HepG2 (cell line): ENCODE data around the gene BMP2K. TPM values are rescaled to one million over a fixed set of nuclear protein-coding genes. Genes with fewer than 3 reads are reported as not detected.

Experiments
- ARID5B ChIP-seq: IDR thresholded peaks from 2 replicates; pipeline ENCODE4 v1.4.0; 2020; ENCODE audit warnings: mild to moderate bottlenecking, missing genetic modification reagents
- CENPX ChIP-seq: sonication (generic); formaldehyde crosslinking; IDR thresholded peaks from 2 replicates; pipeline ENCODE4 v1.9.0; 2021; ENCODE audit warnings: mild to moderate bottlenecking, missing genetic modification reagents, moderate library complexity
- CREBL2 ChIP-seq: sonication (generic); formaldehyde crosslinking; IDR thresholded peaks from 2 replicates; pipeline ENCODE4 v1.8.1; 2023; ENCODE audit warnings: missing genetic modification reagents, mild to moderate bottlenecking, borderline replicate concordance
- EED ChIP-seq: sonication (generic); formaldehyde crosslinking; IDR thresholded peaks from 2 replicates; pipeline ENCODE4 v1.5.0; 2020; ENCODE audit warnings: mild to moderate bottlenecking, missing genetic modification reagents
- GMEB1 ChIP-seq: sonication (generic); formaldehyde crosslinking; IDR thresholded peaks from 2 replicates; pipeline ENCODE4 v1.5.1; 2020; ENCODE audit warnings: missing genetic modification reagents, mild to moderate bottlenecking, borderline replicate concordance
- IRX3 ChIP-seq: sonication (generic); formaldehyde crosslinking; IDR thresholded peaks from 2 replicates; pipeline ENCODE4 v1.8.1; 2023; ENCODE audit warnings: mild to moderate bottlenecking, low read depth, missing genetic modification reagents, borderline replicate concordance
- JUNB ChIP-seq: sonication (generic); formaldehyde crosslinking; IDR thresholded peaks from 2 replicates; pipeline ENCODE4 v1.8.0; 2022; ENCODE audit warnings: missing genetic modification reagents, mild to moderate bottlenecking, borderline replicate concordance
- KDM1A ChIP-seq: IDR thresholded peaks from 2 replicates; pipeline ENCODE4 v1.6.1; 2016; ENCODE audit warnings: missing compliant biosample characterization
- KDM5B ChIP-seq: sonication (generic); formaldehyde crosslinking; IDR thresholded peaks from 2 replicates; pipeline ENCODE4 v1.4.0; 2020; ENCODE audit warnings: missing genetic modification reagents, mild to moderate bottlenecking, borderline replicate concordance
- MIER2 ChIP-seq: IDR thresholded peaks from 2 replicates; pipeline ENCODE4 v1.6.1; 2016; ENCODE audit warnings: missing biosample characterization, missing genetic modification reagents
- NCOA2 ChIP-seq: sonication (generic); formaldehyde crosslinking; IDR thresholded peaks from 2 replicates; pipeline ENCODE4 v1.8.0; 2022; ENCODE audit warnings: inconsistent platforms
- NR2F1 ChIP-seq, 2 experiments: fragments of 450-650 bp in 1 of 2; formaldehyde crosslinking in 1 of 2; IDR thresholded peaks; 2 replicates each; pipeline versions ENCODE4 v1.5.0 to v1.6.1; 2016 to 2020; ENCODE audit warnings: mild to moderate bottlenecking in 1 of 2, missing compliant biosample characterization in 1 of 2, missing genetic modification reagents in 1 of 2, moderate library complexity in 1 of 2
- ZFP62 ChIP-seq: sonication (generic); formaldehyde crosslinking; IDR thresholded peaks from 2 replicates; pipeline ENCODE4 v1.4.0; 2020; ENCODE audit warnings: missing genetic modification reagents
- ZNF136 ChIP-seq: sonication (generic); formaldehyde crosslinking; IDR thresholded peaks from 2 replicates; pipeline ENCODE4 v1.8.1; 2022; ENCODE audit warnings: low read depth, mild to moderate bottlenecking, moderate library complexity, missing genetic modification reagents
- ZNF143 ChIP-seq: sonication (generic); formaldehyde crosslinking; IDR thresholded peaks from 2 replicates; pipeline ENCODE4 v1.4.0; 2020; ENCODE audit warnings: missing genetic modification reagents
- ZNF205 ChIP-seq: IDR thresholded peaks from 2 replicates; pipeline ENCODE4 v1.6.1; 2018; ENCODE audit warnings: missing biosample characterization, missing genetic modification reagents
- ZNF224 ChIP-seq: sonication (generic); formaldehyde crosslinking; IDR thresholded peaks from 2 replicates; pipeline ENCODE4 v1.5.0; 2020; ENCODE audit warnings: mild to moderate bottlenecking, missing genetic modification reagents
- ZNF24 ChIP-seq: fragments of 450-650 bp; IDR thresholded peaks from 2 replicates; pipeline ENCODE4 v1.6.1; 2017; ENCODE audit warnings: antibody characterized with exemption, mild to moderate bottlenecking
- ZNF33A ChIP-seq: sonication (generic); formaldehyde crosslinking; IDR thresholded peaks from 2 replicates; pipeline ENCODE4 v1.5.1; 2020; ENCODE audit warnings: missing genetic modification reagents, mild to moderate bottlenecking, moderate library complexity, borderline replicate concordance
- ZNF512B ChIP-seq: sonication (generic); formaldehyde crosslinking; IDR thresholded peaks from 2 replicates; pipeline ENCODE4 v1.5.1; 2020; ENCODE audit warnings: missing genetic modification reagents, mild to moderate bottlenecking, borderline replicate concordance
- ZNF569 ChIP-seq: sonication (generic); formaldehyde crosslinking; IDR thresholded peaks from 2 replicates; pipeline ENCODE4 v1.5.0; 2020; ENCODE audit warnings: mild to moderate bottlenecking, missing genetic modification reagents, moderate library complexity, borderline replicate concordance
- ZNF766 ChIP-seq: sonication (generic); formaldehyde crosslinking; IDR thresholded peaks from 2 replicates; pipeline ENCODE4 v1.5.0; 2020; ENCODE audit warnings: missing genetic modification reagents, borderline replicate concordance
- ZNF777 ChIP-seq: sonication (generic); formaldehyde crosslinking; IDR thresholded peaks from 2 replicates; pipeline ENCODE4 v1.4.0; 2020; ENCODE audit warnings: missing genetic modification reagents
- polyA plus RNA-seq, 8 experiments: library from polyadenylated mRNA; depleted of rRNA in 3 of 8; stranded (reverse) in 7 of 8; unstranded in 1 of 8; fragments of >200 nt; fragmentation: Illumina TruSeq in 4 of 8; extraction: Trizol in 4 of 8; gene quantifications; 2 replicates each; pipeline versions ENCODE4 v1.2.1 to v1.2.3, GENCODE V29; 2011 to 2016; ENCODE audit warnings: low read depth in 4 of 8, missing spikeins in 1 of 8, mixed read lengths in 1 of 8; ENCODE audit not compliant: insufficient read depth in 1 of 8
- total RNA-seq, 5 experiments: library from RNA; depleted of rRNA; stranded (reverse); fragments of >200 nt; fragmentation: Illumina TruSeq; extraction: Trizol; gene quantifications; 2 replicates each; pipeline ENCODE4 v1.2.3, GENCODE V29; 2016; ENCODE audit warnings: low read depth in 1 of 5

BMP2K gene
- total and polyA plus RNA-seq, 2 of the 13 experiments (the other 11 are each of a cell fraction or from before 2014, with no cell fraction given), result 8.6 to 15.2 TPM

GRCh38 chr4:78862314-78862737 is 86.2 kb downstream of the BMP2K start (continued):
- TF ChIP-seq CENPX (CRISPR knock-in tag) (no peak), KDM1A (peak; percentile 95), JUNB (CRISPR knock-in tag) (no peak), NCOA2 (peak; percentile 67), ZNF136 (CRISPR knock-in tag) (no peak), ZNF143 (no peak), KDM5B (CRISPR knock-in tag) (no peak), ZNF777 (CRISPR knock-in tag) (no peak), GMEB1 (CRISPR knock-in tag) (0 out of 2 replicates have a peak, but pooled peaks have one; percentile 15), MIER2 (CRISPR knock-in tag) (peak; percentile 66), ZNF33A (CRISPR knock-in tag) (no peak), NR2F1 (CRISPR knock-in tag; IDR thresholded peaks at IDR 0.05) (peak; percentile 21 to 71; a peak in 2 of 4 replicates), ZNF224 (no peak), EED (CRISPR knock-in tag) (no peak), CREBL2 (CRISPR knock-in tag) (no peak), ARID5B (CRISPR knock-in tag) (peak; percentile 95), ZNF766 (no peak), ZNF205 (CRISPR knock-in tag) (no peak), ZNF569 (CRISPR knock-in tag) (no peak), IRX3 (no peak), ZNF24 (peak; percentile 71; the same call in 1 of the 2 replicates), ZNF512B (CRISPR knock-in tag) (no peak), ZFP62 (CRISPR knock-in tag) (no peak)
